AG09319 (cell line): ENCODE results near the gene MTMR10.
A peak's percentile ranks its signal among the peaks of the same experiment; 100 is the strongest.

Experiments
- DNase-seq: peaks from one replicate; pipeline ENCODE4 v3.0.0-alpha.2; 2010; ENCODE audit warnings: low read depth; ENCODE audit errors: extremely low read depth
- CTCF ChIP-seq: IDR thresholded peaks from 2 replicates; pipeline ENCODE4 v1.5.1; 2011; ENCODE audit warnings: low read depth, mild to moderate bottlenecking, inconsistent platforms, low read length, moderate library complexity

Gene MTMR10

GRCh38 chr15:31034152-31034551 lies 42.7 kb upstream of the MTMR10 start:
- DNase-seq: no peak
- no peak for TF ChIP-seq CTCF

GRCh38 chr15:31032961-31033371 lies 41.5 kb upstream of the MTMR10 start:
- DNase-seq: peak; percentile 84
- no peak for TF ChIP-seq CTCF

- DNase-seq: no peak
- TF ChIP-seq CTCF: no peak
Measured at GRCh38 chr15:31031471-31032067, 40.1 kb upstream of the MTMR10 start.

- no peak for TF ChIP-seq CTCF
- DNase-seq: no peak
Measured at GRCh38 chr15:31027910-31028578, 36.6 kb upstream of the MTMR10 start.

- DNase-seq: no peak
- TF ChIP-seq CTCF: no peak
Measured at GRCh38 chr15:31025996-31026395, 34.6 kb upstream of the MTMR10 start.

GRCh38 chr15:31024979-31025378 lies 33.6 kb upstream of the MTMR10 start:
- no peak for DNase-seq
- TF ChIP-seq CTCF: no peak

GRCh38 chr15:31024330-31024729 lies 32.9 kb upstream of the MTMR10 start:
- peak; percentile 76 for DNase-seq

More at GRCh38 chr15:31024330-31024729, 32.9 kb upstream of the MTMR10 start:
- no peak for TF ChIP-seq CTCF
